NCI-H146 treated with DMSO at 0.1 percent for 48 hours (cell line): ENCODE data around the gene BAD.

Experiments used
- DNase-seq: peaks from one replicate; lab custom pipeline; 2025; ENCODE audit not compliant: unreplicated experiment; lab: John Stamatoyannopoulos, UW

Gene BAD

GRCh38 chr11:64281957-64282770 is 2.3 kb downstream of the BAD start:
- no peak for DNase-seq

- no peak for DNase-seq
These were observed 5.8 kb downstream of the BAD start for GRCh38 chr11:64278576-64279190.

- DNase-seq, result no peak
These were observed 7.6 kb downstream of the BAD start for GRCh38 chr11:64276653-64277431.

- DNase-seq, result no peak
These were observed 8.6 kb downstream of the BAD start for GRCh38 chr11:64275841-64276240.

- DNase-seq, result no peak
These were observed 9.2 kb downstream of the BAD start for GRCh38 chr11:64275031-64275800.

- peak; percentile 96 for DNase-seq
These were observed 14.8 kb downstream of the BAD start for GRCh38 chr11:64269540-64270220.

- no peak for DNase-seq
These were observed 15.4 kb downstream of the BAD start for GRCh38 chr11:64268893-64269539.

- peak; percentile 70 for DNase-seq
These were observed 16.2 kb downstream of the BAD start for GRCh38 chr11:64268025-64268892.

GRCh38 chr11:64267207-64267945 is 17.1 kb downstream of the BAD start:
- no peak for DNase-seq

- no peak for DNase-seq
These were observed 18.1 kb downstream of the BAD start for GRCh38 chr11:64266339-64266738.

- DNase-seq, result peak; percentile 48
These were observed 19.0 kb downstream of the BAD start for GRCh38 chr11:64265176-64266160.

GRCh38 chr11:64264371-64264852 is 20.1 kb downstream of the BAD start:
- no peak for DNase-seq

GRCh38 chr11:64263947-64264317 is 20.5 kb downstream of the BAD start:
- no peak for DNase-seq

- no peak for DNase-seq
These were observed 21.2 kb downstream of the BAD start for GRCh38 chr11:64263021-64263946.

- DNase-seq, result no peak
These were observed 22.0 kb downstream of the BAD start for GRCh38 chr11:64262271-64263002.
